GM18511 (cell line): ENCODE measurements around the gene CNNM2.
"Not testable (repeated sequence)": the region's sequence is repeated elsewhere in the genome, so short reads cannot be mapped to it uniquely, and the experiment has no call there.

ENCODE experiments used
- ATAC-seq: cut with Tn5 transposase; IDR thresholded peaks from one replicate; pipeline ENCODE4 v1.9.1; 2021; ENCODE audit warnings: mild to moderate bottlenecking, moderate library complexity; ENCODE audit not compliant: unreplicated experiment

CNNM2 gene

DNA sequence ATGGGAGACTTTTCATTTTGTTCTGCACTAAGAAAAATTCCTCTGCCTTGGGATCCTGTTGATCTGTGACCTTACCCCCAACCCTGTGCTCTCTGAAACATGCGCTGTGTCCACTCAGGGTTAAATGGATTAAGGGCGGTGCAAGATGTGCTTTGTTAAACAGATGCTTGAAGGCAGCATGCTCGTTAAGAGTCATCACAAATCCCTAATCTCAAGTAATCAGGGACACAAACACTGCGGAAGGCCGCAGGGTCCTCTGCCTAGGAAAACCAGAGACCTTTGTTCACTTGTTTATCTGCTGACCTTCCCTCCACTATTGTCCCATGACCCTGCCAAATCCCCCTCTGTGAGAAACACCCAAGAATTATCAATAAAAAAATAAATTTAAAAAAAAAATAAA lies 212.1 kb downstream of the CNNM2 start:
- ATAC-seq, result not testable (repeated sequence)

DNA sequence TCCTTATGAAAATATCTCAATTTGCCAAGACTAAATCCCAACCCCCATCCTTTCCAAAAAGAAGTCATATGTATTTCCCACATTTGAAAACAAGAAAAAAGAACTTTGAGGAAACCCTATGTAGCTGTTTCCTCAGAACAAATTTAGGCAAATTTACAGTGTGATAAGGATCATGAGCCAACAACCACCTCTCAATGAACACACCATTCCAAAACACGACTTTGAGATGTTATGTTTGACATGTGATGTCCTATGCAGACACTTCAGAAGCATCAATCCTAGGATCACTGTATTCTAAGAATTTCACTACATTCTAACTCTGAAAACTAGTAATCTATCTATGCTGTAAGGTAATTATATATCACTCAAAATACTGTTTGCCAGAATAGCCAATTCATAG lies 212.8 kb downstream of the CNNM2 start:
- no peak for ATAC-seq

DNA sequence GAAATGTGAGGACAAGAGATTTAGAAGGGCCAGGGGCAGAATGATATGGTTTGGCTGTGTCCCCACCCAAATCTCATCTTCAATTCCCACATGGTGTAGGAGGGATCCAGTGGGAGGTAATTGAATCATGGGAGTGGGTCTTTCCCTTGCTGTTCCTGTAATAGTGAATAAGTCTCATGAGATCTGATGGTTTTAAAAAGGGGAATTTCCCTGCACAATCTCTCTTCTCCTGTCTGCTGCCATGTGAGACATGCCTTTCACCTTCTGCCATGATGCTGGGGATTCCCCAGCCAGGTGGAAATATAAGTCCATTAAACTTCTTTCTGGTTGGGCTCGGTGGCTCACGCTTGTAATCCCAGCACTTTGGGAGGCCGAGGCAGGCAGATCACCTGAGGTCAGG lies 217.1 kb downstream of the CNNM2 start:
- not testable (repeated sequence) for ATAC-seq

DNA sequence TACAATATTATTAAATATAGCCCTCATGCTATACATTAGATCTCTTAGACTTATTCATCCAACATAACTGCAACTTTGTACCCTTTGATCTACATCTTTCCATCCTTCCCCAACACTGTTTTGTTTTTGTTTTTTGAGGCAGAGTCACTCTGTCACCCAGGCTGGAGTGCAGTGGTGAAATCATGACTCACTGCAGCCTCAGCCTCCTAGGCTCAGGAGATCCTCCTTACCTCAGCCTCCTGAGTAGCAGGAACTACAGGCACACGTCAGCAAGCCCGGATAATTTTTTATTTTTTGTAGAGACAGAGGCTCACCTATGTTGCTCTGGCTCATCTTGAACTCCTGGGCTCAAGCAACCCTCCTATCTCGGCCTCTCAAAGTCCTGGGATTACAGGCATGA lies 221.7 kb downstream of the CNNM2 start:
- ATAC-seq, result no peak
